ENCODE results near the gene BORCS6. TPM values are rescaled to one million over a fixed set of nuclear protein-coding genes. Genes with fewer than 3 reads are reported as not detected.
"Not testable (repeated sequence)": the region's sequence is repeated elsewhere in the genome, so short reads cannot be mapped to it uniquely, and the experiment has no call there.

The BORCS6 gene
- total and polyA plus RNA-seq, 2 experiments from 2014 or later = 13.7 to 19.7 TPM

- H3K27ac ChIP-seq = peak within 1 kb of the TSS; percentile 90
- no peak for TF ChIP-seq CTCF (IDR thresholded peaks at IDR 0.05; ENCODE audit: low read depth, low read length)
- peaks cover 24% of the 10 kb centered on the region for H3K4me1 ChIP-seq (ENCODE audit: low read depth)
- DNase-seq (ENCODE audit: low read depth in 1 of 2, low spot score in 1 of 2) = peak; percentile 84 to 92
- H3K36me3 ChIP-seq = no peaks in the 10 kb centered on the region
- no peaks in the 10 kb centered on the region for H3K27me3 ChIP-seq
- H3K4me3 ChIP-seq = peak within 1 kb of the TSS; percentile 37
- H3K9me3 ChIP-seq (ENCODE audit: low read depth) = no peaks in the 10 kb centered on the region
These were observed 13.6 kb downstream of the BORCS6 start, which contains the start of gene TMEM107 for GRCh38 chr17:8176197-8176940. Gene TMEM107 (minus strand): TSS chr17:8176380. CDS start chr17:8176286, 94 bp downstream.

- H3K27me3 ChIP-seq = no peaks in the 10 kb centered on the region
- no peak for DNase-seq (ENCODE audit: low read depth in 1 of 2, low spot score in 1 of 2)
- no peaks in the 10 kb centered on the region for H3K36me3 ChIP-seq
- no peak for TF ChIP-seq CTCF (IDR thresholded peaks at IDR 0.05; ENCODE audit: low read depth, low read length)
- peaks cover 24% of the 10 kb centered on the region for H3K4me1 ChIP-seq (ENCODE audit: low read depth)
- no peaks in the 10 kb centered on the region for H3K9me3 ChIP-seq (ENCODE audit: low read depth)
- peak overlapping the region; percentile 90 for H3K27ac ChIP-seq
- peak overlapping the region; percentile 37 for H3K4me3 ChIP-seq
These were observed 14.2 kb downstream of the BORCS6 start for GRCh38 chr17:8175795-8176196.

- no peaks in the 10 kb centered on the region for H3K27me3 ChIP-seq
- H3K27ac ChIP-seq = peak overlapping the region; percentile 99
- no peak for DNase-seq (ENCODE audit: low read depth in 1 of 2, low spot score in 1 of 2)
- H3K36me3 ChIP-seq = no peaks in the 10 kb centered on the region
- peaks cover 24% of the 10 kb centered on the region for H3K4me1 ChIP-seq (ENCODE audit: low read depth)
- H3K4me3 ChIP-seq = peak overlapping the region; percentile 40
- no peak for TF ChIP-seq CTCF (IDR thresholded peaks at IDR 0.05; ENCODE audit: low read depth, low read length)
- no peaks in the 10 kb centered on the region for H3K9me3 ChIP-seq (ENCODE audit: low read depth)
These were observed 16.1 kb downstream of the BORCS6 start for GRCh38 chr17:8173871-8174322.

- no peak for TF ChIP-seq CTCF (IDR thresholded peaks at IDR 0.05; ENCODE audit: low read depth, low read length)
- Histone ChIP-seq H3K4me3 (peak overlapping the region; percentile 40), H3K9me3 (ENCODE audit: low read depth) (no peaks in the 10 kb centered on the region), H3K27me3 (no peaks in the 10 kb centered on the region), H3K4me1 (ENCODE audit: low read depth) (peaks cover 24% of the 10 kb centered on the region), H3K36me3 (no peaks in the 10 kb centered on the region), H3K27ac (peak overlapping the region; percentile 99)
- DNase-seq (ENCODE audit: low read depth in 1 of 2, low spot score in 1 of 2) = peak; percentile 91 to 98
These were observed 16.7 kb downstream of the BORCS6 start for GRCh38 chr17:8173056-8173870.

- not testable (repeated sequence) for H3K36me3 ChIP-seq; H3K27ac ChIP-seq; H3K4me3 ChIP-seq; DNase-seq (ENCODE audit: low read depth in 1 of 2, low spot score in 1 of 2); H3K9me3 ChIP-seq (ENCODE audit: low read depth); H3K27me3 ChIP-seq; H3K4me1 ChIP-seq (ENCODE audit: low read depth)
These were observed 19.8 kb downstream of the BORCS6 start for GRCh38 chr17:8170186-8170585.

GRCh38 chr17:8167526-8167925, 22.5 kb downstream of the BORCS6 start:
- DNase-seq (ENCODE audit: low read depth in 1 of 2, low spot score in 1 of 2) = no peak
- Histone ChIP-seq H3K4me3 (no peak overlapping the region), H3K27ac (no peak overlapping the region), H3K4me1 (ENCODE audit: low read depth) (peaks cover 16% of the 10 kb centered on the region), H3K27me3 (no peaks in the 10 kb centered on the region), H3K9me3 (ENCODE audit: low read depth) (no peaks in the 10 kb centered on the region), H3K36me3 (no peaks in the 10 kb centered on the region)
- no peak for TF ChIP-seq CTCF (IDR thresholded peaks at IDR 0.05; ENCODE audit: low read depth, low read length)

Data from cardiac muscle cell (in vitro differentiated cells and primary cell).